K562 (cell line): Measurements from ENCODE around the gene CIAO1. TPM values are rescaled to one million over a fixed set of nuclear protein-coding genes. Genes with fewer than 3 reads are reported as not detected.

Source experiments
- ADNP ChIP-seq: fragments of 200-800 bp; sonication (Bioruptor generic); IDR thresholded peaks from 2 replicates; pipeline ENCODE4 v1.6.1; 2016; ENCODE audit warnings: missing genetic modification characterization, missing compliant biosample characterization
- CBFA2T3 ChIP-seq: fragments of 450-650 bp; IDR thresholded peaks from 2 replicates; pipeline ENCODE4 v1.6.1; 2017
- CBX1 ChIP-seq: sonication (generic); IDR thresholded peaks from 2 replicates; pipeline ENCODE4 v1.6.1; 2016; ENCODE audit warnings: antibody characterized with exemption, low read depth, mild to moderate bottlenecking
- KAT7 ChIP-seq: sonication (generic); formaldehyde crosslinking; IDR thresholded peaks from 2 replicates; pipeline ENCODE4 v1.8.0; 2022; ENCODE audit warnings: missing genetic modification reagents, mild to moderate bottlenecking, borderline replicate concordance
- KDM4B ChIP-seq, 2 experiments: fragments of 450-650 bp in 1 of 2; sonication (generic) in 1 of 2; IDR thresholded peaks; 2 replicates each; pipeline ENCODE4 v1.6.1; 2016 to 2017; ENCODE audit warnings: borderline replicate concordance in 2 of 2, antibody characterized with exemption in 1 of 2, low read depth in 1 of 2, mild to moderate bottlenecking in 1 of 2
- KLF13 ChIP-seq: fragments of 450-650 bp; IDR thresholded peaks from 2 replicates; pipeline ENCODE4 v1.6.1; 2016; ENCODE audit warnings: missing genetic modification characterization, low read depth, mild to moderate bottlenecking, missing compliant biosample characterization, moderate library complexity, borderline replicate concordance
- L3MBTL2 ChIP-seq: fragments of 450-650 bp; IDR thresholded peaks from 2 replicates; pipeline ENCODE4 v1.6.1; 2016; ENCODE audit warnings: mild to moderate bottlenecking, moderate library complexity
- NFIC ChIP-seq: fragments of 450-650 bp; IDR thresholded peaks from 2 replicates; pipeline ENCODE4 v1.6.1; 2017; ENCODE audit warnings: mild to moderate bottlenecking, inconsistent platforms
- NR3C1 ChIP-seq: sonication (generic); formaldehyde crosslinking; IDR thresholded peaks from 2 replicates; pipeline ENCODE4 v1.8.1; 2022; ENCODE audit warnings: missing genetic modification reagents
- PRDM10 ChIP-seq: fragments of 450-650 bp; IDR thresholded peaks from 2 replicates; pipeline ENCODE4 v1.6.1; 2018; ENCODE audit not compliant: partially characterized antibody
- PRPF4 ChIP-seq: fragments of 200-400 bp; formaldehyde crosslinking; IDR thresholded peaks from one replicate; pipeline ENCODE4 v1.6.1; 2017; ENCODE audit warnings: low read length, low read depth, mild to moderate bottlenecking; ENCODE audit not compliant: insufficient read depth, poor library complexity, severe bottlenecking
- RB1 ChIP-seq: fragments of 450-650 bp; IDR thresholded peaks from 2 replicates; pipeline ENCODE4 v1.6.1; 2017; ENCODE audit warnings: low read depth, mild to moderate bottlenecking
- RHOXF2B ChIP-seq: fragments of 250-450 bp; sonication (Bioruptor Pico); conservative IDR thresholded peaks from 2 replicates; pipeline ENCODE4 v1.5.1; 2021
- SRSF3 ChIP-seq: fragments of 200-400 bp; formaldehyde crosslinking; IDR thresholded peaks from 2 replicates; pipeline ENCODE4 v1.6.1; 2016; ENCODE audit warnings: mild to moderate bottlenecking, low read length, moderate library complexity; ENCODE audit not compliant: insufficient read depth
- TFAP4 ChIP-seq: sonication (generic); formaldehyde crosslinking; IDR thresholded peaks from 2 replicates; pipeline ENCODE4 v1.8.0; 2022; ENCODE audit warnings: missing genetic modification reagents, mild to moderate bottlenecking, moderate library complexity, borderline replicate concordance
- YBX1 ChIP-seq: fragments of 450-650 bp; IDR thresholded peaks from 2 replicates; pipeline ENCODE4 v1.7.1; 2016; ENCODE audit warnings: mild to moderate bottlenecking
- ZBTB17 ChIP-seq: fragments of 450-650 bp; formaldehyde crosslinking; IDR thresholded peaks from 2 replicates; pipeline ENCODE4 v1.4.0; 2020; ENCODE audit warnings: mild to moderate bottlenecking
- ZFP1 ChIP-seq: fragments of 450-650 bp; formaldehyde crosslinking; IDR thresholded peaks from 2 replicates; pipeline ENCODE4 v1.4.0; 2020; ENCODE audit warnings: mild to moderate bottlenecking, mixed read lengths
- ZNF444 ChIP-seq: fragments of 250-450 bp; sonication (Bioruptor Pico); IDR thresholded peaks from 2 replicates; pipeline ENCODE4 v1.4.0; 2020; ENCODE audit warnings: mild to moderate bottlenecking, moderate library complexity
- ZNF655 ChIP-seq: fragments of 250-450 bp; sonication (Bioruptor Pico); IDR thresholded peaks from 2 replicates; pipeline ENCODE4 v1.5.0; 2021
- ZNF707 ChIP-seq: fragments of 250-450 bp; sonication (Bioruptor Pico); conservative IDR thresholded peaks from 2 replicates; pipeline ENCODE4 v1.8.0; 2022; ENCODE audit warnings: inconsistent platforms, mild to moderate bottlenecking, moderate library complexity
- polyA plus RNA-seq, 8 experiments: library from polyadenylated mRNA; depleted of rRNA in 4 of 8; stranded (reverse) in 5 of 8; unstranded in 3 of 8; fragments of >200 nt; fragmentation: Nextera tagmentation in 2 of 8; fragmentation: Illumina TruSeq in 1 of 8; extraction: Ambion mirVana in 2 of 8; extraction: Trizol in 1 of 8; gene quantifications; 2 replicates each; pipeline versions ENCODE4 v1.2.1 to v1.2.3, GENCODE V29; 2011 to 2014; ENCODE audit warnings: inconsistent platforms in 1 of 8, missing spikeins in 1 of 8
- total RNA-seq, 7 experiments: library from RNA; depleted of rRNA in 6 of 7; stranded (reverse); fragments of >200 nt in 6 of 7; fragmentation: Illumina TruSeq in 2 of 7; extraction: Trizol in 2 of 7; gene quantifications; 2 replicates each; pipeline versions ENCODE4 v1.2.1 to v1.2.3, GENCODE V29; 2011 to 2021; ENCODE audit warnings: low replicate concordance in 1 of 7

CIAO1 gene
- total and polyA plus RNA-seq, 9 of the 15 experiments (the other 6 are each of a cell fraction or from before 2014, with no cell fraction given): 11.4 to 156 (median 92.8) TPM

GRCh38 chr2:96245609-96246390 lies 20.2 kb upstream of the CIAO1 start (continued):
- TF ChIP-seq ZNF655 (no peak), PRPF4 (no peak), ZNF707 (CRISPR knock-in tag) (no peak), CBX1 (peak; percentile 25; the same call in 1 of the 2 replicates), NFIC (no peak), CBFA2T3 (no peak), PRDM10 (peak; percentile 60), SRSF3 (no peak), KAT7 (no peak), KLF13 (tag) (no peak), ZBTB17 (CRISPR knock-in tag) (no peak), KDM4B (IDR thresholded peaks at IDR 0.05; ENCODE audit: borderline replicate concordance in 2 of 2, low read depth in 1 of 2) (no peak), ADNP (tag) (no peak), RB1 (no peak), ZNF444 (CRISPR knock-in tag) (no peak), TFAP4 (CRISPR knock-in tag) (peak; percentile 65; the same call in 1 of the 2 replicates), NR3C1 (CRISPR knock-in tag) (no peak), L3MBTL2 (peak; percentile 53), ZFP1 (no peak), YBX1 (no peak), RHOXF2B (no peak)
